ENCODE results near the gene PCOLCE2.
A peak's percentile ranks its signal among the peaks of the same experiment; 100 is the strongest.

Gene PCOLCE2

DNA sequence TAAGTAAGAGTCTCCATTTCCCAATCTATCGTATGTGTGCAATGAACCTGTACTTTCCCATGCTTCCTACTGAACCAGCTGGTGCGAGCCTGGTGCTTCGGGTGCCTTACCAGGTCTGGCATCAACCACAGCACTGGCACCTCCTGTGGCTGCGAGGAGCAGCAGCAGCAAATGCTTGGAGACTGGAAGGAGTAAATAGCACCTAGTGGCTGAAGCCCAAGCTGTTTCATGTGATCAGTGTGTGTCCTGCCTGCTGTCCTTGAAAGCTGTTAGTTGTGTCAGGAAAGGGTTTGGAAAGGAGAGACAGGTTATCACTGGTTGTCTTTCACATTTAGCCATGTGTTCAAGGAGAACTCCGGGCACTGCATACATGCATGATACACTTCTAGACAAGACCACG lies 31.8 kb downstream of the PCOLCE2 start:
- no peak overlapping the region for H3K9ac ChIP-seq (ENCODE audit: low read depth, low read length)
- no peaks in the 10 kb centered on the region for H3K9me3 ChIP-seq (ENCODE audit: insufficient read depth, low read length, severe bottlenecking)
- ATAC-seq (ENCODE audit: insufficient read depth, low read depth) (peak; percentile 67; the same call in 2 of the 3 replicates), DNase-seq (peak; percentile 14)
- no peaks in the 10 kb centered on the region for H4K20me1 ChIP-seq (ENCODE audit: insufficient read depth, low read length)
- H3K79me2 ChIP-seq (ENCODE audit: insufficient read depth, low read length), result no peaks in the 10 kb centered on the region
- H3K27me3 ChIP-seq (ENCODE audit: insufficient read depth, low read length, poor library complexity), result peaks cover 34% of the 10 kb centered on the region
- H3K4me3 ChIP-seq (ENCODE audit: low read depth in 1 of 2, low read length in 2 of 2), result no peak overlapping the region
- no peak overlapping the region for H2AFZ ChIP-seq (ENCODE audit: low read depth, low read length)
- no peaks in the 10 kb centered on the region for H3K4me1 ChIP-seq (ENCODE audit: insufficient read depth, low read length)
- H3K27ac ChIP-seq (ENCODE audit: low read length), result no peak overlapping the region
- TF ChIP-seq, protein P1, sequence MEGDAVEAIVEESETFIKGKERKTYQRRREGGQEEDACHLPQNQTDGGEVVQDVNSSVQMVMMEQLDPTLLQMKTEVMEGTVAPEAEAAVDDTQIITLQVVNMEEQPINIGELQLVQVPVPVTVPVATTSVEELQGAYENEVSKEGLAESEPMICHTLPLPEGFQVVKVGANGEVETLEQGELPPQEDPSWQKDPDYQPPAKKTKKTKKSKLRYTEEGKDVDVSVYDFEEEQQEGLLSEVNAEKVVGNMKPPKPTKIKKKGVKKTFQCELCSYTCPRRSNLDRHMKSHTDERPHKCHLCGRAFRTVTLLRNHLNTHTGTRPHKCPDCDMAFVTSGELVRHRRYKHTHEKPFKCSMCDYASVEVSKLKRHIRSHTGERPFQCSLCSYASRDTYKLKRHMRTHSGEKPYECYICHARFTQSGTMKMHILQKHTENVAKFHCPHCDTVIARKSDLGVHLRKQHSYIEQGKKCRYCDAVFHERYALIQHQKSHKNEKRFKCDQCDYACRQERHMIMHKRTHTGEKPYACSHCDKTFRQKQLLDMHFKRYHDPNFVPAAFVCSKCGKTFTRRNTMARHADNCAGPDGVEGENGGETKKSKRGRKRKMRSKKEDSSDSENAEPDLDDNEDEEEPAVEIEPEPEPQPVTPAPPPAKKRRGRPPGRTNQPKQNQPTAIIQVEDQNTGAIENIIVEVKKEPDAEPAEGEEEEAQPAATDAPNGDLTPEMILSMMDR (IDR thresholded peaks at IDR 0.05; ENCODE audit: borderline replicate concordance, extremely low read depth, low read length, poor library complexity, severe bottlenecking), result peak; percentile 40
- no peak for TF ChIP-seq EZH2 (IDR thresholded peaks at IDR 0.05; ENCODE audit: borderline replicate concordance, low read depth, low read length, severe bottlenecking)
- no peaks in the 10 kb centered on the region for H3K36me3 ChIP-seq (ENCODE audit: insufficient read depth, low read length)
- H3K4me2 ChIP-seq (ENCODE audit: insufficient read depth, low read length), result no peak overlapping the region

DNA sequence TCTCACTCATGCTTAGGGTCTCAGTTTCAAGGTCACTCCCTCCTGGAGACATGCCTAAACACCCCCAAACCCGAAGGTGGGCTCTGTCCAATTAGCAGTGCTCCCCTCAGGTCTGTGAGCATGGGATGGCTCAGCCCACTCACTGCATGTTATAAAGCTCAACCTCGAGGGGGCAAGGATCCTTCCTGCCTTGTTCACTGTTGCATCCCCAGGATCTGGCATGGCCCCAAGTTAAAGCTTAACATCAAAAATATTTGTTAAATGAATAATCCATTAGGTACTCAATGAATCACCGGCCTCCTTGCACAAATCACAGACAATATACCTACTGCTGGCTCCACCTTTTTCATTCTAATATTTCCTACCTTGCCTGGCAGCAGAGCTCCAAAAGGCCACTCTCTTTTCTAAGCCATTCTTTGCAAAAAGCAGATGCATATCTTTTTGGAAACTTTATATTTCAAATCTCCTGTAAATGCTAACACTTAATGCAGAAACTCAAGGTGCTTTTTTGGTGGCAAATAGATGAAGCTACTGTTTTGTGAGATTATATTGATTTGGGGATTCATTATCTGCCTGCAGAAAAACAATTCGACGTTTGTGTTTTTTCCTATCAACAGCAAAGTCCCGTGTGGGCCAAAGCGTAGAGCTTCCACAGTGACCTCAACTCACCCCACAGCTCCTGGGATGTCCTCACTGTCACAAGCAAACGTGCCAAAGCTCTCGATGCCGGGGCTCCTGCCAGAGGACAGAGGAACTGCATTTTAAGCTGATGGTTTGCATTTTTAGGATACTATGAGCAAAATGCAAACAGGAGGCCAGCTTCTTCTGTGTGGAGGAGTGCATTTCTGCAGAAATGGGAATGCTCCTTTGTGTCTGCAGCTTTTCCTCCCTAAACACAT lies 35.4 kb downstream of the PCOLCE2 start:
- TF ChIP-seq, protein P1 (IDR thresholded peaks at IDR 0.05; ENCODE audit: borderline replicate concordance, extremely low read depth, low read length, poor library complexity, severe bottlenecking), result no peak
- TF ChIP-seq EZH2 (IDR thresholded peaks at IDR 0.05; ENCODE audit: borderline replicate concordance, low read depth, low read length, severe bottlenecking), result no peak
- H3K4me2 ChIP-seq (ENCODE audit: insufficient read depth, low read length), result no peak overlapping the region

DNA sequence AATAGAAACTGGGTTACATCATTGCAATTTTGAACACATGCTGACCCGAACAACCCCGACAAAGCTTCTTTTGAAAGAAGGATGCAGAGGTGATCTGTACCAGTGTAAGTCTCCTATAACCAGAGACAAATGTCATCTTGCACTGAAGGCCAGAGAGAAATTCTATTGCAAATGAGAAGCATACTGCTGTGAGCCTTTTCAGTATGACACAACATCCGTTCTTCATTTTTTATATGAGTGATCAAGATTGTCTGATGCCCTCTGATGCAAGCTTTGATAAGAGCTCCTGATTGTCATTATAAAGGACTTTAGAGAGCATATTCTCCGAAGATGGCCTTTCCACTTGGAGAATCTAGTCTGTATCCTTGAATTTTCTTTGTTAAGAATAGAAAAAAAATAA lies 36.9 kb downstream of the PCOLCE2 start:
- no peak for DNase-seq
- Histone ChIP-seq H3K79me2 (ENCODE audit: insufficient read depth, low read length) (no peaks in the 10 kb centered on the region), H3K9ac (ENCODE audit: low read depth, low read length) (no peak overlapping the region), H4K20me1 (ENCODE audit: insufficient read depth, low read length) (no peaks in the 10 kb centered on the region), H3K36me3 (ENCODE audit: insufficient read depth, low read length) (no peaks in the 10 kb centered on the region), H3K27me3 (ENCODE audit: insufficient read depth, low read length, poor library complexity) (peaks cover 20% of the 10 kb centered on the region), H3K27ac (ENCODE audit: low read length) (no peak overlapping the region), H2AFZ (ENCODE audit: low read depth, low read length) (no peak overlapping the region), H3K9me3 (ENCODE audit: insufficient read depth, low read length, severe bottlenecking) (no peaks in the 10 kb centered on the region), H3K4me2 (ENCODE audit: insufficient read depth, low read length) (no peak overlapping the region), H3K4me1 (ENCODE audit: insufficient read depth, low read length) (no peaks in the 10 kb centered on the region), H3K4me3 (ENCODE audit: low read depth in 1 of 2, low read length in 2 of 2) (no peak overlapping the region)
- TF ChIP-seq, protein P1 (IDR thresholded peaks at IDR 0.05; ENCODE audit: borderline replicate concordance, extremely low read depth, low read length, poor library complexity, severe bottlenecking), result no peak
- no peak for TF ChIP-seq EZH2 (IDR thresholded peaks at IDR 0.05; ENCODE audit: borderline replicate concordance, low read depth, low read length, severe bottlenecking)
- no peak for ATAC-seq (ENCODE audit: insufficient read depth, low read depth)

More for the DNA sequence above, 35.4 kb downstream of the PCOLCE2 start:
- Histone ChIP-seq H2AFZ (ENCODE audit: low read depth, low read length) (no peak overlapping the region), H3K27ac (ENCODE audit: low read length) (no peak overlapping the region), H3K36me3 (ENCODE audit: insufficient read depth, low read length) (no peaks in the 10 kb centered on the region), H4K20me1 (ENCODE audit: insufficient read depth, low read length) (no peaks in the 10 kb centered on the region), H3K4me3 (ENCODE audit: low read depth in 1 of 2, low read length in 2 of 2) (no peak overlapping the region), H3K9ac (ENCODE audit: low read depth, low read length) (no peak overlapping the region), H3K27me3 (ENCODE audit: insufficient read depth, low read length, poor library complexity) (peaks cover 22% of the 10 kb centered on the region), H3K4me1 (ENCODE audit: insufficient read depth, low read length) (no peaks in the 10 kb centered on the region), H3K79me2 (ENCODE audit: insufficient read depth, low read length) (no peaks in the 10 kb centered on the region), H3K9me3 (ENCODE audit: insufficient read depth, low read length, severe bottlenecking) (no peaks in the 10 kb centered on the region)
- ATAC-seq (ENCODE audit: insufficient read depth, low read depth) (no peak), DNase-seq (no peak)
